Fibroblast of lung (primary cell): Measurements from ENCODE around the gene FPR1. TPM values are rescaled to one million over a fixed set of nuclear protein-coding genes. Genes with fewer than 3 reads are reported as not detected.
A peak's percentile ranks its signal among the peaks of the same experiment; 100 is the strongest.

Experiments
- DNase-seq, 2 donors: peaks; one replicate each; pipeline versions ENCODE4 v3.0.0 to v3.0.0-alpha.2; 2010; ENCODE audit warnings: low read depth in 2 of 2
- H2AFZ ChIP-seq: 2 replicates; pipeline ENCODE4 v1.5.1; 2012; ENCODE audit warnings: low read length, control low read depth, inconsistent platforms
- H3K27ac ChIP-seq: 2 replicates; pipeline ENCODE4 v1.5.1; 2011; ENCODE audit warnings: low read length, control low read depth; ENCODE audit not compliant: insufficient read depth
- H3K27me3 ChIP-seq: 2 replicates; pipeline ENCODE4 v1.5.1; 2011; ENCODE audit warnings: mild to moderate bottlenecking, low read length; ENCODE audit not compliant: control insufficient read depth, insufficient read depth
- H3K36me3 ChIP-seq: 2 replicates; pipeline ENCODE4 v1.5.1; 2011; ENCODE audit warnings: low read length; ENCODE audit not compliant: control insufficient read depth, insufficient read depth
- H3K4me1 ChIP-seq: 2 replicates; pipeline ENCODE4 v1.5.1; 2011; ENCODE audit warnings: low read length; ENCODE audit not compliant: control insufficient read depth, insufficient read depth; ENCODE audit errors: extremely low read depth
- H3K4me2 ChIP-seq: 2 replicates; pipeline ENCODE4 v1.5.1; 2011; ENCODE audit warnings: low read length, control low read depth; ENCODE audit not compliant: insufficient read depth; ENCODE audit errors: extremely low read depth
- H3K4me3 ChIP-seq, 4 experiments: fragments of 200-600 bp in 1 of 4; sonication (generic) in 1 of 4; replicated peaks in 1 of 4; 2 replicates each; pipeline ENCODE4 v1.5.1; 2011 to 2016; ENCODE audit warnings: low read length in 4 of 4, low read depth in 3 of 4, mild to moderate bottlenecking in 3 of 4, control low read depth in 2 of 4, inconsistent platforms in 1 of 4, mixed read lengths in 1 of 4; ENCODE audit not compliant: insufficient read depth in 1 of 4; ENCODE audit errors: control extremely low read depth in 1 of 4
- H3K79me2 ChIP-seq: 2 replicates; pipeline ENCODE4 v1.5.1; 2012; ENCODE audit warnings: mild to moderate bottlenecking, low read length, inconsistent platforms; ENCODE audit not compliant: control insufficient read depth, insufficient read depth
- H3K9ac ChIP-seq: 2 replicates; pipeline ENCODE4 v1.5.1; 2011; ENCODE audit warnings: mild to moderate bottlenecking, low read length, control low read depth; ENCODE audit not compliant: insufficient read depth
- H3K9me3 ChIP-seq: 2 replicates; pipeline ENCODE4 v1.5.1; 2012; ENCODE audit warnings: low read depth, low read length; ENCODE audit not compliant: control insufficient read depth, insufficient read depth
- H4K20me1 ChIP-seq: 2 replicates; pipeline ENCODE4 v1.5.1; 2011; ENCODE audit warnings: low read length; ENCODE audit not compliant: control insufficient read depth, insufficient read depth; ENCODE audit errors: extremely low read depth
- EZH2 ChIP-seq: IDR thresholded peaks from 2 replicates; pipeline ENCODE4 v1.5.1; 2012; ENCODE audit warnings: low read length, control low read depth, mild to moderate bottlenecking; ENCODE audit errors: missing control alignments
- polyA plus RNA-seq, 2 donors: library from polyadenylated mRNA; depleted of rRNA in 1 of 2; stranded (reverse) in 1 of 2; unstranded in 1 of 2; fragments of >200 nt; gene quantifications; 2 replicates each; pipeline ENCODE4 v1.2.1, GENCODE V29; 2011 to 2012; ENCODE audit warnings: missing spikeins in 1 of 2
- total RNA-seq: library from RNA; depleted of rRNA; stranded (reverse); fragments of >200 nt; gene quantifications from 2 replicates; pipeline ENCODE4 v1.2.1, GENCODE V29; 2014
- TF ChIP-seq, protein P1 (sequence below), 2 donors: IDR thresholded peaks in 1 of 2; conservative IDR thresholded peaks in 1 of 2; 1 replicate in 1 of 2; 2 replicates in 1 of 2; pipeline ENCODE4 v1.5.1; 2011 to 2012; ENCODE audit warnings: low read length in 2 of 2, control low read depth in 1 of 2, inconsistent platforms in 1 of 2, low read depth in 1 of 2, mild to moderate bottlenecking in 1 of 2

The FPR1 gene
- total and polyA plus RNA-seq, 2 donors (not counting 1 experiment from before 2014, with no cell fraction given) = 0.14 TPM; not detected in 1

DNA sequence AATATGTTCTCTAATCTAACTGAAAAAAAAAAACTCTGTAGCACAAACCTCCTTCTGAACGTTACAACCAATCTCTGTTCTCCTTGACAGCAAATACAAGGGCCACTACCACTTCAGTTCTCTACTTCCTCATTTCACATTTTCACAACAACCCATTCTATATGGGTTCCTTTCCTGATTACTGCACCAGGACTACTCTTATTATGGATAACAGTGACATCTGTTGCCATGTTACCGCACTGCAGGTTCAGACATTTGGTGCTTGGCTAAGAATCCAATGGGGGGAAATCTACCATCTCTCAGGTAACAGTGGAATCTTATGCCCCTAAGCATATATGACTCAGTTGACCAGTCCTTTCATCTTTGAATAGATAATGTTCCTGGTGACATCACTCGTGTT lies 31.7 kb upstream of the FPR1 start:
- TF ChIP-seq, protein P1, sequence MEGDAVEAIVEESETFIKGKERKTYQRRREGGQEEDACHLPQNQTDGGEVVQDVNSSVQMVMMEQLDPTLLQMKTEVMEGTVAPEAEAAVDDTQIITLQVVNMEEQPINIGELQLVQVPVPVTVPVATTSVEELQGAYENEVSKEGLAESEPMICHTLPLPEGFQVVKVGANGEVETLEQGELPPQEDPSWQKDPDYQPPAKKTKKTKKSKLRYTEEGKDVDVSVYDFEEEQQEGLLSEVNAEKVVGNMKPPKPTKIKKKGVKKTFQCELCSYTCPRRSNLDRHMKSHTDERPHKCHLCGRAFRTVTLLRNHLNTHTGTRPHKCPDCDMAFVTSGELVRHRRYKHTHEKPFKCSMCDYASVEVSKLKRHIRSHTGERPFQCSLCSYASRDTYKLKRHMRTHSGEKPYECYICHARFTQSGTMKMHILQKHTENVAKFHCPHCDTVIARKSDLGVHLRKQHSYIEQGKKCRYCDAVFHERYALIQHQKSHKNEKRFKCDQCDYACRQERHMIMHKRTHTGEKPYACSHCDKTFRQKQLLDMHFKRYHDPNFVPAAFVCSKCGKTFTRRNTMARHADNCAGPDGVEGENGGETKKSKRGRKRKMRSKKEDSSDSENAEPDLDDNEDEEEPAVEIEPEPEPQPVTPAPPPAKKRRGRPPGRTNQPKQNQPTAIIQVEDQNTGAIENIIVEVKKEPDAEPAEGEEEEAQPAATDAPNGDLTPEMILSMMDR (conservative IDR thresholded peaks at IDR 0.05 in 1 of 2, IDR thresholded peaks at IDR 0.05 in 1 of 2; ENCODE audit: low read depth in 1 of 2, low read length in 2 of 2) = peak in 1 of 2 donors; percentile 23
- no peak for TF ChIP-seq EZH2
- Histone ChIP-seq H3K79me2 (no peaks in the 10 kb centered on the region), H3K27me3 (no peaks in the 10 kb centered on the region), H3K9ac (no peak overlapping the region), H3K9me3 (no peaks in the 10 kb centered on the region), H2AFZ (no peak overlapping the region), H3K27ac (no peak overlapping the region), H3K36me3 (no peaks in the 10 kb centered on the region), H3K4me2 (no peak overlapping the region), H3K4me1 (no peaks in the 10 kb centered on the region), H4K20me1 (no peaks in the 10 kb centered on the region), H3K4me3 (no peak overlapping the region)
- DNase-seq = no peak

DNA sequence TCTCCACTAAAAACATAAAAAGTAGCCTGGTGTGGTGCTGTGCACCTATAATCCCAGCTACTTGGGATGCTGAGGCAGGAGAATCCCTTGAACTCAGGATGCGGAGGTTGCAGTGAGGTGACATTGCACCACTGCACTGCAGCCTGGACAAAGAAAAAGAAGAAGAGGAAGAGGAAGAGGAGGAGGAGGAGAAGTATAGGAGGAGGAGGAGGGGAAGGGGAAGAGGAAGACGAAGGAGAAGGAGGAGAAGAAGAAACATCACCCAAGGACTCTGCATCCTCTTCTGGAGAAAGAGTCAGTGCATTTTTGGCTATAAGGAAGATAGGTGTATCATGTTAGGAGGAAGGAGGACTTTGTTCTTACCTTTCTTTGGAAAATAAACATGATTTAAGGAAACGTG lies 30.3 kb upstream of the FPR1 start:
- no peak for TF ChIP-seq EZH2
- TF ChIP-seq, protein P1 (conservative IDR thresholded peaks at IDR 0.05 in 1 of 2, IDR thresholded peaks at IDR 0.05 in 1 of 2; ENCODE audit: low read depth in 1 of 2, low read length in 2 of 2) = no peak

DNA sequence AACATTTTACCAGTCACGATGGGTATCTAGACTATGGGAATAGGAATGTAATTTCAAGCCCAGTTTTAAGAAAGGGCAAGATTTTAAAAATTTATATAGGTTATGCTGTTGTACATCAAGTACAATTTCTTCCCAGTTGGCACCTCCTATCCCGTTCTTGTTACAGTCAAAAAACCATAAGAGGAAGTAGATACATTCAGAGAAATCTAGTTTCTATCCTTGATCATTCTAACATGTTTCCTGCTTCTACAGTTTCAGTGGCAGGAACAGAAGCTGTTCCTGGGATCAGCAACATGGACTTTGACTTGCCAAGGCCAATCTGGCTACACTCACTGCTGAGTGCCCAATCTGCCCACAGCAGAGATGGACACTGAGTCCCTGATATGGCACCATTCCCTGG lies 28.6 kb upstream of the FPR1 start:
- Histone ChIP-seq H3K79me2 (no peaks in the 10 kb centered on the region), H3K27ac (no peak overlapping the region), H4K20me1 (no peaks in the 10 kb centered on the region), H3K4me3 (no peak overlapping the region), H3K36me3 (no peaks in the 10 kb centered on the region), H2AFZ (no peak overlapping the region), H3K4me2 (no peak overlapping the region), H3K9ac (no peak overlapping the region), H3K9me3 (no peaks in the 10 kb centered on the region), H3K27me3 (no peaks in the 10 kb centered on the region), H3K4me1 (no peaks in the 10 kb centered on the region)
- TF ChIP-seq, protein P1 (conservative IDR thresholded peaks at IDR 0.05 in 1 of 2, IDR thresholded peaks at IDR 0.05 in 1 of 2; ENCODE audit: low read depth in 1 of 2, low read length in 2 of 2) = no peak
- TF ChIP-seq EZH2 = no peak
- no peak for DNase-seq

More for the DNA sequence above, 30.3 kb upstream of the FPR1 start:
- H3K4me1 ChIP-seq = no peaks in the 10 kb centered on the region
- H3K27me3 ChIP-seq = no peaks in the 10 kb centered on the region
- no peaks in the 10 kb centered on the region for H4K20me1 ChIP-seq
- no peak for DNase-seq
- H3K27ac ChIP-seq = no peak overlapping the region
- no peak overlapping the region for H3K4me2 ChIP-seq
- no peak overlapping the region for H2AFZ ChIP-seq
- H3K9me3 ChIP-seq = no peaks in the 10 kb centered on the region
- H3K4me3 ChIP-seq = no peak overlapping the region
- H3K79me2 ChIP-seq = no peaks in the 10 kb centered on the region
- H3K36me3 ChIP-seq = no peaks in the 10 kb centered on the region
- H3K9ac ChIP-seq = no peak overlapping the region
